Mucosa of descending colon (tissue), 3 donors: ENCODE results near the gene AR. TPM values are rescaled to one million over a fixed set of nuclear protein-coding genes. Genes with fewer than 3 reads are reported as not detected.
A peak's percentile ranks its signal among the peaks of the same experiment; 100 is the strongest.

Experiments
- ATAC-seq: fragments of 200-7000 bp; cut with Tn5 transposase; one replicate; pipeline ENCODE4 v1.9.1; 2020; ENCODE audit warnings: mild to moderate bottlenecking, moderate library complexity
- DNase-seq, 3 donors: peaks; one replicate each; pipeline ENCODE4 v3.0.0-alpha.2; 2020
- H3K36me3 ChIP-seq: fragments of 200-600 bp; one replicate; pipeline ENCODE4 v1.8.0; 2021; ENCODE audit warnings: low read depth, mild to moderate bottlenecking
- H3K4me1 ChIP-seq: fragments of 200-600 bp; one replicate; pipeline ENCODE4 v1.8.0; 2021; ENCODE audit warnings: low read depth, mild to moderate bottlenecking
- H3K4me3 ChIP-seq: fragments of 200-600 bp; one replicate; pipeline ENCODE4 v1.8.0; 2021; ENCODE audit warnings: mild to moderate bottlenecking
- H3K9me3 ChIP-seq: fragments of 200-600 bp; one replicate; pipeline ENCODE4 v1.8.0; 2021; ENCODE audit warnings: mild to moderate bottlenecking
- CTCF ChIP-seq: fragments of 200-600 bp; IDR thresholded peaks from one replicate; pipeline ENCODE4 v1.8.0; 2022; ENCODE audit warnings: antibody characterized with exemption, mild to moderate bottlenecking
- intact Hi-C, 2 donors: fragments of 100-400 bp; cut with DNase I in 1 of 2; cut with micrococcal nuclease in 1 of 2; formaldehyde crosslinking; loops; one replicate each; pipeline versions ENCODE4 v1.11.0 to v1.11.1; 2022; cut with DNase I, micrococcal nuclease
- total RNA-seq, 3 donors: library from RNA; stranded (reverse); fragmentation: NEBNext Ultra II Directional in 2 of 3; extraction: Animal tissue kit (Norgen Biotek cat#: 25700) in 2 of 3; gene quantifications; one replicate each; pipeline versions ENCODE4 v1.2.1 to v1.2.4, GENCODE V29; 2021 to 2023
- donor health status: DM: no; HTN: no; CAD: no; lungs with moderate emphysema.
- donor health status: DM: no; HTN: no; CAD: no.
- donor health status: DM: no; HTN: yes; CAD: no.

The AR gene
- total RNA-seq, 3 donors from 2014 or later, result 0.49 to 4.6 (median 1.2) TPM

GRCh38 chrX:67555578-67556203 is 11.9 kb downstream of the AR start:
- Histone ChIP-seq H3K4me1 (no peaks in the 10 kb centered on the region), H3K9me3 (no peaks in the 10 kb centered on the region), H3K36me3 (no peaks in the 10 kb centered on the region), H3K4me3 (no peak overlapping the region)
- DNase-seq (peak in 1 of 3 donors; percentile 11), ATAC-seq (peak; percentile 76)
- TF ChIP-seq CTCF, result peak; percentile 27
- intact Hi-C loops, result no loop called here

GRCh38 chrX:67558267-67558666 is 14.4 kb downstream of the AR start:
- no peaks in the 10 kb centered on the region for H3K9me3 ChIP-seq

GRCh38 chrX:67563469-67564448 is 19.9 kb downstream of the AR start:
- Histone ChIP-seq H3K4me1 (no peaks in the 10 kb centered on the region), H3K9me3 (no peaks in the 10 kb centered on the region), H3K36me3 (no peaks in the 10 kb centered on the region), H3K4me3 (no peak overlapping the region)
- no peak for DNase-seq
- TF ChIP-seq CTCF, result no peak
- no peak for ATAC-seq
- intact Hi-C loops, result no loop called here

More at GRCh38 chrX:67558267-67558666, 14.4 kb downstream of the AR start:
- DNase-seq (no peak), ATAC-seq (no peak)
- no peaks in the 10 kb centered on the region for H3K36me3 ChIP-seq
- no peaks in the 10 kb centered on the region for H3K4me1 ChIP-seq
- no peak for TF ChIP-seq CTCF
- no peak overlapping the region for H3K4me3 ChIP-seq
- intact Hi-C loops, result no loop called here

- Histone ChIP-seq H3K36me3 (no peaks in the 10 kb centered on the region), H3K9me3 (no peaks in the 10 kb centered on the region), H3K4me1 (no peaks in the 10 kb centered on the region), H3K4me3 (no peak overlapping the region)
- intact Hi-C loops, result no loop called here
- DNase-seq (no peak), ATAC-seq (no peak)
- TF ChIP-seq CTCF, result no peak
Measured at GRCh38 chrX:67564475-67564874, 20.7 kb downstream of the AR start.

GRCh38 chrX:67568769-67569168 is 24.9 kb downstream of the AR start:
- intact Hi-C loops, result no loop called here
- ATAC-seq (no peak), DNase-seq (no peak)

More at GRCh38 chrX:67568769-67569168, 24.9 kb downstream of the AR start:
- Histone ChIP-seq H3K36me3 (no peaks in the 10 kb centered on the region), H3K9me3 (no peaks in the 10 kb centered on the region), H3K4me3 (no peak overlapping the region), H3K4me1 (no peaks in the 10 kb centered on the region)
- no peak for TF ChIP-seq CTCF
